Measurements from ENCODE around the gene MYO10.
"Not testable (repeated sequence)": the region's sequence is repeated elsewhere in the genome, so short reads cannot be mapped to it uniquely, and the experiment has no call there.

MYO10 gene

DNA sequence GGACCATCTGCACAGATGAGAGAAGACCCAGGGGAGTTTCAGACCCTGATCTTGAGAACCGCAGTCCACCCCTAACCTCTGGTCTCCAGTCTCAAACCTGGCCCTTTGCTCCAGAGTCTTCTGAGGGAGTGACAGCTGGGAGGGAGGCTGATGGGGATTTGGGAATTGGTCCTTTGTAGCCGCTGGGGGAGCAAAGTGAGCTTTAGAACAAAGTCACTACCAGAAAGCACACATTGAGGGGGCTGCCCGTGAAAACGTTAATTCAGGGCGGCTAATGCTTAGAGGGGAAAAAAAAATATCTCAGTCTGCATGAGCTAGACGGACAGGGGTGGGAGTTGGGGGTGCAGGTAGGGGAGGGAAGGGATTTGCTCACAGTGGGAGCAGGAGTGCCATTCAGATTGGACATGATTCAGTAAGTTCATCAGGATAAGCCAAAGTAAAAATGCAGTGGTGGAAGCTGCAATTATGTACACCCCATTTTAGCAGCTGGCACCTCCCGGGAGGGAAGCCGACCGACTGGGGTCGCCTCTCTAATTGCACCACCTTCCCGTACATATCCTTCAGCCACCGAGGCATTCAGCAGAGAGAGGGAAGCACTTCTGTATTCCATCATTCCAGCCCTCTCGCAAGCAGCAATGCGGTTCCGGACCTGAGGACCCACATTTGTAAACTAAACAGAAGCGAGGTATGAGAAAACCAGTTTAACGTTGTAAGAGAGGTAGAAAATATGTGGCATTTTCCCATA lies 195.8 kb downstream of the MYO10 start:
- no peak for DNase-seq (ENCODE audit: low spot score)

DNA sequence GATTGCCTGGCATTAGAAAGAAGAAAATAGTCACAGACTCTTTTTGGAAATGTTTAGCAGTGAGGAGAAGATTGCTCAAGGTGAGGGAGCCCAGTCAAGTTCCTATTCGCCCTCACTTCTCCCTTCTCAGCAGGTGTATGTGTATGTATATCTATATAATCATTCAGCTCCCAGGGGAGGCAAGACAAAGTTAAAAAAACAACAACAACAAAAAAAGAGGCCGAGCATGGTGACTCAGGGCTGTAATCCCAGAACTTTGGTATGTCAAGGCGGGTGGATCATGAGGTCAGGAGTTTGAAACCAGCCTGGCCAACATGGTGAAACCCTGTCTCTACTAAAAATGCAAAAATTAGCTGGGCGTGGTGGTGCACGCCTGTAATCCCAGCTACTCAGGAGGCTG lies 197.7 kb downstream of the MYO10 start:
- not testable (repeated sequence) for DNase-seq (ENCODE audit: low spot score)

DNA sequence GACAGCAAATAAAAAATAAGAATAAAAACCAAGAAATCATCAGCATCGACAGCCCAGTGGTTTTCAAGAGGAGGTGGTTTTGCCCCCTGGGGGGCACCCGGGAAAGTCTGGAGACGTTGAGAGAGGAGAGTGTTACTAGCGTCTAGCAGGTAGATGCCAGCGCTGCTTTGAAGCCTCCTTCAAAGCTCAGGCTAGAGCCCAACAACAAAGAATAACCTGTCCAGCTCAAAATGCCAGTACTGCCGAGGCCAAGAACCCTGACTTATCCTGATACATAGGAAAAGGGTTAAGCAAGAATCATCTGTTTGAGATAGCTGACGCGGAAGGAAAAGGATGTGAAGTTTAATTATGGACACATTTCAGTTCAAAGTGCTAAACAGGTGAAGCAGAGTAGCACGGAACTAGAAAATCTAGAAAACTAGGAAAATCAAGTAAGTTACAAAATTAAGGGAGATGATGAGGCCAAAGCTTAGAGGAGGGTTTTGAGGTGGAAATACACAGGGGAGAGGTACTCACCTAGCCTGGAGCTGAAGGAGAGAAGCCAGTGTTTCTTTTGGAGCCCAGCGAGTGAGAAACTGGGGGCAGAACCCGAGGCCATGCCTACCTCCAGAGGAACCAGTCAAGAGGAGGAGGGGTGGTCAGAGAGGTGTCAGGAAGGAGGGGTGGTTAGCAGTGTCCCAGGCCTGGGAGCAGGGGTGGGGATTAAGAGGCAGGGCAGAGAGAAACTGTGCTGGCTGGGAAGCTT lies 198.3 kb downstream of the MYO10 start:
- DNase-seq (ENCODE audit: low spot score): no peak

DNA sequence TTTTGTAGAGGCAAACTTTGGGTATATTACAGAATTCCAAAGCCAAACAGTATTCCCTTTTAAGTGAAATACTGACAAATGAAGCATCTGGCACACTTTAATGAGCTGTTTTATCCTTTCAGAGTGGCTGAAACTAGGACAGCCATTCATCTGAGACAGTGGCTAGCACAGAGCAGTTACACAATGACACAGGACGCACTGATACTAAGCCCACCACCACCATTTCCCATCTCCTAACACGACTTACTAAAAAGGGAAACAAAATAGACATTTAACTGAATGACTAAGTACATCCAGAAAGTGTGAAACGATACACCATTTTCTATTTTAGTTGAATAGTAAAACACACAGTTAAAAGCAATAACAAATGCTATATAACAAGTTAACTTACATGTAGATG lies 198.9 kb downstream of the MYO10 start:
- DNase-seq (ENCODE audit: low spot score): no peak

DNA sequence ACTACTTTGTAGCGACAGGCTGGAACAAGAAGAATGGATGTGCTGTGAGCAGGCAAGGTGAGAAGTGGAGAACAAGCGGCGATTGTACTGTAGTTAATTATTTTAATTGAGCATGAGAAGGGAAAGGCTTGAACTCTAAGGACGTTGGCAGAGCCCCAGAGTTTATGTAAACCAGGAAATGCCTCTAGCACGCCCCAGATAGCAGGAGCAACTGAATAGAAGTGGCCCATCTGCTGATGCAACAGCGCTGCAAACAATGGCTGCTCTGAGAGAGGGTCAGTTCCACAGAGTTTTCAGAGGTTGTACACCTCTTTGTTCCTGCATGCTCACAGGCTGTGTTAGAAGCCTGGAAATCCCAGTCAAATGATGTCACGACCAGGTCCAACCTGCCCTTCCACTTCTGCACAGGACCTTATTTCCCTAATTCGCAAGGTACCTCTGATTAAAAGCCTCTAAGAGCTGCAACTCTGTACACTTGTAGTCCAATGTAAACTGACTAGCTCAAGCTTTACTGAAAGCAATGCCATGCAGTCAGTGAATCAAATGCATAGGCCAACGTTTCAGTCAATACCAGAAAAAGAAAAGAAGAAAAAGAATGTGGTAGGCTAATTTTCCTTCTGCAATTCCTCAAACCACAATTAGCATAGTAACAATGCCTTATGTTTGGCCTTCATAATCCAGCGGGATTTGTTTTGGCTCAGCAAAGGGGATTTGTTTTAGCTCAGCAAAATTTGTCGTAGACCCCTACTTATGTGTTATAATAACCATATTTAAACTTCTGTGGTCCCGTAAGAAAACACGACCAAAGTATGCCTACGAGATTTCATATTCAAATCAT lies 199.7 kb downstream of the MYO10 start:
- DNase-seq (ENCODE audit: low spot score): peak; percentile 41

DNA sequence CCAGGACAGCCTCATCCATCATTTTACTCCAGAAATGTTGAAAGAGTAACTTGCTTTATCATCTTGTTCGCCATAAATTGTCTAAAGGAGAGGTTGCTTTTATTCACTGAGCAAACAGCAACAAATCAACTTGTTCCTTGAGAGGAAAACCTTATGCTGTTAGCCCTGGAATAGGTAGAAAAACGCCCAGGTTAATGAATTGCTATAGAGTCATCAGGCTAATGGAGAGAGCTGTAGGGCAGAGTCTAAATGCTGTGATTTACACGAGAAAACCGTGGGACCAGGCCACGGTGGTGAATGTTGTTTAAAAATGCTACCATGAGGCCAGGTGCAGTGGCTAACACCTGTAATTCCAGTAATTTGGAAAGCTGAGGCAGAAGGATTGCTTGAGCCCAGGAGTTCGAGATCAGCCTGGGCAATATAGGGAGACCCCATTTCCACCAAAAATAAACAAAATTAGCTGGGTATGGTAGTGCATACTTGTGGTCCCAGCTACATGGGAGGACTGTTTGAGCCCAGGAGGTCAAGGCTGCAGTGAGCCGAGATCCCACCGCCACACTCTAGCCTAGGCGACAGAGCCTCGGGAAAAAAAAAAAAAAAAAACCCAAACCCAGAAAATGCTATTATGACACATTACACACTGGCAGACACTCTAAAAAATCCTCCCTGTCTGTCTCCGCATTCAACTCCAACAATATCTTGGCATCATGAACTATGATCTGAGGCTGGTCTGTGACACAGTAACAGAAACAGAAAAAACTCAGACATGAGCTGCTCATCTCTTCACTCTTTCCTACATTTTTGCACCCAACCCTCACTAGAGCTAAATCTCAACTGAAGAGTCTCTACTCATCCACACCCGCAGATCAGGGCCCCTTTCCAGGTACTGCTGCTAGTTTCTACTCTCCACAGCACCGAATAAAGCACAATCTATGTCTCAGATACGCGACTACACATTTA lies 200.7 kb downstream of the MYO10 start:
- DNase-seq (ENCODE audit: low spot score): no peak

DNA sequence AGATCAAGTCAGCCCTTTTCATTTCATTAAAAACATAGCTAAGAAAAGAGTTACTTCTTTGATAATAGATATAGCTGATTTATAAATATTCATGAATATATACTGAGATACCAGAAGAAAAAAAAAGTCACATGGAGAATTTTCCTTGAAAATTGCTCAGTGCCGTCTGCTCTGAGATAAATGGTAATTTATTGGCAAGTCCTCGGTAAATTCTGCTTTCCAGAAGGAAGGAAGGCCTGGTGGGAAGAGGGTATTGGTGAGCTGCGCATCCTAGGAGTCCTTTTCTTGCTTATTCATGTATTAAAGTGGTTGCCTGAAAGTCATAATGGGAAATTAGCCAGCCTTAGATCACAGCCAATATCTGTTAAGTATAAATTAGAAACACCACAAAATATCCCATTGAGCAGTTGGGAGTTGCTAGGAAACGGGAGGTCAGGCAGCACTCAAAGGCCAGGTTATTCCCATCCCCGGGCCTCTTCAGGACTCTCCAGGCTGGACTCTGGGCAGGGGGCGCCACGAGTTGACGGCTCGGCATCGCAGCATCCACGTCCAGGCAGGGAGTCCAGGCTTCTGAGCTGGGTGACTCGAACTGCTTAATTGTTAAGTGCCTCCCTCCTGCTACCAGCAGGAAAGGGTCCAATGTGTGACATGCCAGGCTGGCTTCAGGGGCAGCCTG lies 202.6 kb downstream of the MYO10 start:
- DNase-seq (ENCODE audit: low spot score): no peak

DNA sequence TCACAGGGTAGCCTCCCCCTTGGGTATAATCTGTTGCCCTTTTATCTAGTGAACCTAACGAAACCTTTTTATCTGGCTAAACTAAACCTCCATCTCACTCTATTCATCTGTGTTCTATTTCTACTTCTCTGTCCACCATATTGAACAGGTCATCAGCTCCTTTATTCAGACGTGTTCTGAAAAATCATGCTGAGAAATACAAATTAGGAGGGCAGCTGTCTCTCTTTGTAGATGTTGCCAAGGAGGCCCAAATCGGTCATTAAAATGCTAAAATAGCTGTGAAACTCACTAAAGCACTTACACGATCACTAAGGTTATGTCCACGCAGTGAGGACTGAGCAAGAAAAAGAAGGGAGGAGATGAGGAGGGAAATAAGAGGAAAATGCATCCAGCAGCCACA lies 203.7 kb downstream of the MYO10 start:
- no peak for DNase-seq (ENCODE audit: low spot score)

DNA sequence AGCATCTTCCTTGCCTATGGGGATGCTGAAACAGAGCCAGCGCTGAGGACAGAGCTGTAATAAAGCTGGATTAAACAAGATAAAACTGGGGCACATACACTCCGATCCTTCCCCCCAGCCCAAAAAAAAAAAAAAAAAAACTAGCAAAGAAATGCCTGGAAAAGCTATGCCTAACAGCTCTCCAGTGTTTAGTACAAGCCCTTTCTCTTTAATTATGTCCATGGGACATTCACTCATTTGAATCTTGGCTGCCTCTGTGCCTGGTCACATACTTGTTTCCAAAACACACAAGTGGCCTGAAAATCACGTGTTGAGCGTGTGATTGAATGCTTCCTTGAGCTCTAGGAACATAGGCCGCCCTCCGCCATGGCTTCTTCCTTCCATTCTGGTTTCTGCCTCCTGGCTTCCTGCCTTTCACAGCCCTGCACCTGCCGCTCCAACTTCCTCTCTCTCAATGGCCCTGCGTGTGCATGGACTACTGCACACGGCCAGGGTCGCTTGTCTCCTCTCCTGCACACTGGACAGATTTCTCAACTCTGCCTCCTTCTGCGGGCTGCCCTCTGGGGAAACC lies 208.2 kb downstream of the MYO10 start:
- no peak for DNase-seq (ENCODE audit: low spot score)

DNA sequence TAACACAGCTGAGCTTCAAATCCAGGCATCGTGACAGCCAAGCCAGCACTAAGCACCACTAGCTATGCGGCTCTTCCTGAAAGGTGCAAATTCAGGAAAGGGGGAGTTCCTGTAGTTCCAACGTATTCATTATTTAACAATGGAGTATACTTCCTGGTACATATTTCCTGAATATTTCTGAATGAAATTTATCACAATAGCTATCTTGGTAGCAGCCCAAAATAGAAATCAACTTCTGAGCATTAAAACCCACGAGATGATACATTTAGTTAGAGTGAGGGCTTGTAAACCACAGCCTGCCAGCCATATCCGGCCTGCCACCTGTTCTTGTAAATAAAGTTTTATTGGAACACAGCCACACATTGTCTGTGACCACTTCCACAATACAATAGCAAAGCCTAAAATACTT lies 209.5 kb downstream of the MYO10 start:
- no peak for DNase-seq (ENCODE audit: low spot score)

DNA sequence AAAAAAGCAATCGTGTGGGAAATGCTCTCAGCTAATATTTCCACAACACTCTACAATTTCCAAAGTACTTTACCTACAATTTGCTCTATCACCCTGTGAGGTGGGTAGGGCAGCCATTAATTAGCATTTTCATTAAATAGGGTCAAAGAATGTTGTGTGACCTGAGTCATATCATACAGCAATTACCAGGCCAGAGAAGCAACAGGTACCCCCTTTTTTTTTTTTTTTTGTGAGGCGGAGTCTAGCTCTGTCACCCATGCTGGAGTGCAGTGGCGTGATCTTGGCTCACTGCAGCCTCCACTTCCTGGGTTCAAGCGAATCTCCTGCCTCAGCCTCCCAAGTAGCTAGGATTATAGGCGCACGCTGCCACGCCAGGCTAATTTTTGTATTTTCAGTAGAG lies 210.5 kb downstream of the MYO10 start:
- DNase-seq (ENCODE audit: low spot score): no peak

DNA sequence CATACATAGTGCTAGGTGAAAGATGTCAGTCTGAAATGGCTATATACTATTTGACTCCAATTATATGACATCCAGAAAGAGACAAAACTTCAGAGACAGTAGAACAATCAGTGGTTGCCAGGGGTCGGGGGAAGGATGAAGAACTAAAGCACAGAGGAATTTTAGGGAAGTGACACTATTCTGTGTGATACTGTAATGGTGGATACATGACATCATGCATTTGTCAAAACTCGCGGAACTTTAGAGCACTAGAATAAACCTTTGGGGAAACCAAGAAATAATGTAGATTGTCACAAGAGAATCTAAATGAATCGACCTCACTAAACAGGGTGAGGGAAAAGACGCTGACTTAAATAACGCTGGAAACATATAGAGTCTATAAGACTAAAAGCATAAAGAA lies 212.3 kb downstream of the MYO10 start:
- DNase-seq (ENCODE audit: low spot score): no peak

DNA sequence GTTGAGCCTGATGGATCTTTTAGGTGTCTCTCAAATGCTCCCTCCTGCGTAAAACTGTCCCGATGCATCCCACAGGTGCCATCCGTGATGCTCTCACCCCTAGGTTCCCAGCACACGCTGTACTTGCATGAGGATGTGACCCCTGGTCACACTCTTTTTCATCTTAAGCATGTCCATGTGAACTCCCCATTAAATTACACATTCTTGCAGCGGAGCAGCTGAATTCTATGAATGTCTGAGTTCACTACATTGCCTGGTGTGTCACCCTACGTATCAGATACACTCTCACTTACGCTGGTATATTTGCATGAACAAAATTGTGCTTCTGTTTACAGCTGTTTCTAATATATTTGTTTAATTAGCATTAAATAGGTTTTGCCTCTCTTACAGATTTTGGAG lies 214.0 kb downstream of the MYO10 start:
- DNase-seq (ENCODE audit: low spot score): no peak

DNA sequence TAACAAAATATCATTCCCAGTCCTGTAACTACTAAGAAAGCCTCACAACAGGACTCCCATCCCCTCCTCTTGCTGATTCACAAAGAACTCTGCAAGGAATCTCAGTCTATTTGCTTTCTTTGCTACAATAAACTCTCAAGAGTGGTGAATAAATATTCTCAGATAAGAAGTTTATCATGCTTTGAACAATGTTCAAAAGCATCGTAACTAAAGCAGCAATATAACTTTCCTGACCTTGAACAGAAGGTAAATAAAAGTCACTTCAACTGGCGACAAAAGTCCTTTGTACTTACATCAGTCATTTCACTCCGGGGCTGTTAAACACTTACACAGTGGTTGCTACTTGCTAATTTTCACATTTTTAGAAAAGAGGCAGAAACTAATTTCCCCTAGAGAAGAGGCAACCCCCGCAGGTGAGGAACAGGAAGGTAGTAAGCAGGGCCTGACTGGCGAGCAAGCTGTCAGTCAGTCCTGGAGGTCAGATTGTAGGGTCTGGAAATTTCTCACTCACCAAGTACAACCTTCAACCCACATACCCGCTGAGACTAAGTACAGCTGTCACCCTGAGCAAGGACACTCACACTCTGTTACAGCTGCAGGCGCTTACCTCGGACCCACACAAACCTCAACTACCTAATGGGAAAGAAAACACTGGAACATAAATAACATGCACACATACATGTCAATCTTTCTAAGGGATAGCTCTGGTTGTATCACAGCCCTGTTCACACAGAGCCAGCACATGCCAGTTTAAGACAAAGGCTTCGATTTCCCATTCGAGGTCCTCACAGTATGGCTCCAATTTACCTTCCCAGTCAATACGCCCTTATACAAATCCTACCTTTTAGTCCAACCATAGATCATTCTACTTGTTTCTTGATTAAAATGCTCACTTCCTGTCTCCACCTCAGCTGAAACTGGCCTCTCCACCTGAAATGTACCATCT lies 214.7 kb downstream of the MYO10 start:
- no peak for DNase-seq (ENCODE audit: low spot score)

DNA sequence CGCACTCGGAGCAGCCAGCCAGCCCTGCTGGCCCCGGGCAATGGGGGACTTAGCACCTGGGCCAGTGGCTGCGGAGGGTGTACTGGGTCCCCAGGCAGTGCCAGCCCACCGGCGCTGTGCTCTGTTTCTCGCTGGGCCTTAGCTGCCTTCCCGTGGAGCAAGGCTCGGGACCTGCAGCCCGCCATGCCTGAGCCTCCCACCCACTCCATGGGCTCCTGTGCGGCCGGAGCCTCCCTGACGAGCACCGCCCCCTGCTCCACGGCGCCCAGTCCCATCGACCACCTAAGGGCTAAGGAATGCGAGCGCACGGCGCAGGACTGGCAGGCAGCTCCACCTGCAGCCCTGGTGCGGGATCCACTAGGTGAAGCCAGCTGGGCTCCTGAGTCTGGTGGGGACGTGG lies 218.1 kb downstream of the MYO10 start:
- not testable (repeated sequence) for DNase-seq (ENCODE audit: low spot score)

DNA sequence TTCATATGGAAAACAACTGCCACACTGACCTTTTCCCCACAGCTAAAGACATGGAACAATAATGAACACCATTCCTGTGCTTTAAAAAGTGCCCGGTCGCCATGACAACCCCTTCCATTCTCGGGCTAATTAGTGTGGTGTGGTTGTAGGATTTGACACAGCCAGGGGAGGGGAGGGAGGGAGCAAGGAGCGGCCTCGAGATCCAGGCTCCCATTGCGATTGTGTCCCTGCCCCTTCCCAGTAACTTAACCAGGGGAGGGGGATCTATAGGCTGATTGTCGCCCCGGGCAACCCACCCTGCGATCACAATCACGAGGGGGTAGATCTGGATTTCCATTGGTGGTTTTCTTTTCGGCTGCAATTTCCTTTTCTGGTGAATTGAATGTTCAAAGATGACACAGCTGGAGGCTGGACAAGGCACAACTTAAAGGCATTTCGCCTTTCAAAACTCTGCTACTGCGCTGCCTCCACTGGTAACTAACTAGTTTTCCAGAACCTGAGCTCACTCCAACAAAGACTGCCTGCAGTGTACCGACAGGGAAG lies 222.6 kb downstream of the MYO10 start:
- peak; percentile 74 for DNase-seq (ENCODE audit: low spot score)

DNA sequence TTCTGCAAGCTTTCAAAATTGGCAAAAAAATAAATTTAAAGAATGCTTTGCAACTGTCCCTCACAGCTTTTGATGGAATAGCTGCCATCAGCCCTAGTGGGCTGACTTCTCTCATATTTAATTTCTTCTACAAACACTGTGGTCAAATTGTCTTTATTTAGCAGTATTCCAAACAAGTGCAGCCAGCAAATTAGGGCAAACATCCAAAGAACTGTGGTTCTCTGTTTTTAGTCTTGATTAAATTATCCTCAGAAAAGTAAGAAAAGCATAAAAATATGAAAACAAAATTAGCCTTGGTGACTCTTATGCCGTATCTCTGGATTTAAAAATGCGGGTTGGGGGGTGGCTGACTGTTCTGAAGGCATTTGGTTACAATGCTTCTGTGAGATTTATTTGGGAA lies 223.5 kb downstream of the MYO10 start:
- no peak for DNase-seq (ENCODE audit: low spot score)

DNA sequence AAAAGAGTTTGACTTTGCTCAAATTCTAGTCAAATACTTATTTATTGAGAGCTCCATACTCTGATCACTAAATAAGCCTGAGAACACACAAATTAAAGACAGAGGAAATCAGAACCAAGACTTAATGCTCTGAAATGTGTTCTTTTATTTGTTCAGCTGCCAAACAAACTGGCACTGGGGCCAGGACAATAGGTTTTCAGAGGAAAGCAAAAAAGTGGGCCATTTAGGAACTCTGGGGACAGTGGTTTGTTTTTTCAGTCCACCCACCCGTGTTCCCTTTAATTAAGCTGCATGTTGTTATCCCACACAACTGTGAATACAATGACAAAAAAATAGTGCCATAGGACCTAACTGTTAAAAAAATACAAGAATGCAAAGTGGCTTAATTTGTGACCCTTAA lies 223.9 kb downstream of the MYO10 start:
- DNase-seq (ENCODE audit: low spot score): no peak
